Astrocyte of the cerebellum (primary cell): ENCODE measurements around the gene BLTP3A.
"Not testable (repeated sequence)": the region's sequence is repeated elsewhere in the genome, so short reads cannot be mapped to it uniquely, and the experiment has no call there.

Experiments used
- DNase-seq: peaks from one replicate; pipeline ENCODE4 v3.0.0-alpha.2; 2011; ENCODE audit warnings: low read depth
- H3K4me3 ChIP-seq: 2 replicates; pipeline ENCODE4 v1.5.1; 2011; ENCODE audit warnings: mild to moderate bottlenecking, low read depth, low read length, moderate library complexity
- CTCF ChIP-seq: IDR thresholded peaks from 2 replicates; pipeline ENCODE4 v1.5.1; 2012; ENCODE audit warnings: low read length, low read depth, moderate library complexity, mild to moderate bottlenecking; ENCODE audit errors: missing control alignments
- in situ Hi-C: cut with HindIII; loops from 2 replicates; pipeline ENCODE4 v1.10.0; 2017; ENCODE audit warnings: low sequenced_read_pairs

The BLTP3A gene

GRCh38 chr6:34771727-34772126 lies 20.2 kb upstream of the BLTP3A start:
- no peak for TF ChIP-seq CTCF
- peak; percentile 55 for DNase-seq
- no peak overlapping the region for H3K4me3 ChIP-seq
- in situ Hi-C loops = no loop called here

- DNase-seq = no peak
- TF ChIP-seq CTCF = no peak
- in situ Hi-C loops = no loop called here
- no peak overlapping the region for H3K4me3 ChIP-seq
Observed at GRCh38 chr6:34772940-34773339, 18.9 kb upstream of the BLTP3A start.

- no peak for DNase-seq
- in situ Hi-C loops = no loop called here
- H3K4me3 ChIP-seq = no peak overlapping the region
- TF ChIP-seq CTCF = no peak
Observed at GRCh38 chr6:34773916-34774315, 18.0 kb upstream of the BLTP3A start.

- in situ Hi-C loops = no loop called here
- TF ChIP-seq CTCF = no peak
Observed at GRCh38 chr6:34774967-34775366, 16.9 kb upstream of the BLTP3A start.

GRCh38 chr6:34785375-34785774 lies 6.5 kb upstream of the BLTP3A start:
- in situ Hi-C loops, H3K4me3 ChIP-seq, DNase-seq: not testable (repeated sequence)

More at GRCh38 chr6:34774967-34775366, 16.9 kb upstream of the BLTP3A start:
- H3K4me3 ChIP-seq = no peak overlapping the region
- no peak for DNase-seq

GRCh38 chr6:34787152-34787551 lies 4.7 kb upstream of the BLTP3A start:
- H3K4me3 ChIP-seq, in situ Hi-C loops: not testable (repeated sequence)

GRCh38 chr6:34788111-34788510 lies 3.8 kb upstream of the BLTP3A start:
- no peak for DNase-seq
- H3K4me3 ChIP-seq = no peak overlapping the region
- in situ Hi-C loops = no loop called here
- TF ChIP-seq CTCF = no peak

More at GRCh38 chr6:34787152-34787551, 4.7 kb upstream of the BLTP3A start:
- DNase-seq = not testable (repeated sequence)

- no peak for DNase-seq
- H3K4me3 ChIP-seq = peak overlapping the region; percentile 78
- peak; percentile 33 for TF ChIP-seq CTCF
- in situ Hi-C loops = no loop called here
Observed at GRCh38 chr6:34791164-34791700, 651 bp upstream of the BLTP3A start.
